GM12872 (cell line): ENCODE data around the gene PRDM16.

Source experiments
- CTCF ChIP-seq: IDR thresholded peaks from 3 replicates; pipeline ENCODE4 v1.5.1; 2011; ENCODE audit warnings: low read depth, mild to moderate bottlenecking, low read length, moderate library complexity; ENCODE audit not compliant: insufficient read depth

The PRDM16 gene

GRCh38 chr1:3213730-3214129 lies 144.7 kb downstream of the PRDM16 start:
- no peak for TF ChIP-seq CTCF

GRCh38 chr1:3215198-3216014 lies 146.4 kb downstream of the PRDM16 start:
- no peak for TF ChIP-seq CTCF

- TF ChIP-seq CTCF, result no peak
These were observed 147.0 kb downstream of the PRDM16 start for GRCh38 chr1:3216015-3216391.

GRCh38 chr1:3217181-3217641 lies 148.2 kb downstream of the PRDM16 start:
- TF ChIP-seq CTCF, result no peak

- TF ChIP-seq CTCF, result no peak
These were observed 149.1 kb downstream of the PRDM16 start for GRCh38 chr1:3217979-3218679.

GRCh38 chr1:3219005-3219790 lies 150.2 kb downstream of the PRDM16 start:
- no peak for TF ChIP-seq CTCF
